MM.1S (cell line): ENCODE data around the gene NUP62.

Experiments used
- EZH2 ChIP-seq: fragments of 300-600 bp; sonication (generic); optimal IDR thresholded peaks from 2 replicates; pipeline ENCODE3; 2017; ENCODE audit warnings: low read depth, mild to moderate bottlenecking, antibody characterized with exemption, low read length, mixed read lengths
- EZH2phosphoT487 ChIP-seq: fragments of 300-600 bp; sonication (generic); IDR thresholded peaks from 2 replicates; pipeline ENCODE4 v1.6.1; 2018; ENCODE audit warnings: antibody characterized with exemption, low read length
- TF ChIP-seq, protein P1 (sequence below): fragments of 300-600 bp; sonication (generic); IDR thresholded peaks from 2 replicates; pipeline ENCODE4 v1.5.1; 2016; ENCODE audit warnings: antibody characterized with exemption, low read length, mixed read lengths

DNA sequence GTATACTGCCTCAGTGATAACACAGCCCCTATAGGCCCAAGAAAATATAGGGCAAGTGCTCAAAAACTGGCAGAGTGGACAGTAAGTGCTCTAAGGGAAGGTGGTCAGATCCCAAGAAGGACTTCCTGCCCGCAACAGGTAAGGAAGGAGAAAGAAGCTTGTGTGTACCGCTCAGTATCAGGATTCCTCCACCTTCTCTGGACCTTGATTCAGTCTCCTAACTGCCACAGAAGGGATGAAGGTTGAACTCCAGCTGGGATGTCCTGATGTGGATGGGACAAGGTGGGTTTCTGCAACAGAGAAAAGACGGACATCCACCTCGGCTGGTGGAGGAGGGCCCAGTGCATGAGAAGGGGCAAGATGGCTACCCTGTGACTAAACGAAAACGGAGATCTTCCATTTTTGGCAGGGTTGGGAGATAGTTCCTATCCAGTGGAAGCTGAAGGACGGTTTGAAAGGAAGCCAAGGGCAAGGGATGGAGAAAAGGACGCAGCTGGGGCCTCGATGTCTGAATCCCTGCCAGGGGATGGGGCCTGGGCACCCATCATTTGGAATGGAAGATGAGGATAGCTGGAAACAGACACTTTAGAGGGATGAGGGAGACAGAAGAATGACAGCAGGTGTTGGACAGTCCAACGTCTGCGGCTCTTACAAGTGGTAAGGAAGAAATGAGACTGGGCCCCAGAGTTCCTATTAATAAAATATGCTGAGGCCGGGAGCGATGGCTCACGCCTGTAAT is 1.6 kb downstream of the NUP62 start:
- TF ChIP-seq, protein P1, sequence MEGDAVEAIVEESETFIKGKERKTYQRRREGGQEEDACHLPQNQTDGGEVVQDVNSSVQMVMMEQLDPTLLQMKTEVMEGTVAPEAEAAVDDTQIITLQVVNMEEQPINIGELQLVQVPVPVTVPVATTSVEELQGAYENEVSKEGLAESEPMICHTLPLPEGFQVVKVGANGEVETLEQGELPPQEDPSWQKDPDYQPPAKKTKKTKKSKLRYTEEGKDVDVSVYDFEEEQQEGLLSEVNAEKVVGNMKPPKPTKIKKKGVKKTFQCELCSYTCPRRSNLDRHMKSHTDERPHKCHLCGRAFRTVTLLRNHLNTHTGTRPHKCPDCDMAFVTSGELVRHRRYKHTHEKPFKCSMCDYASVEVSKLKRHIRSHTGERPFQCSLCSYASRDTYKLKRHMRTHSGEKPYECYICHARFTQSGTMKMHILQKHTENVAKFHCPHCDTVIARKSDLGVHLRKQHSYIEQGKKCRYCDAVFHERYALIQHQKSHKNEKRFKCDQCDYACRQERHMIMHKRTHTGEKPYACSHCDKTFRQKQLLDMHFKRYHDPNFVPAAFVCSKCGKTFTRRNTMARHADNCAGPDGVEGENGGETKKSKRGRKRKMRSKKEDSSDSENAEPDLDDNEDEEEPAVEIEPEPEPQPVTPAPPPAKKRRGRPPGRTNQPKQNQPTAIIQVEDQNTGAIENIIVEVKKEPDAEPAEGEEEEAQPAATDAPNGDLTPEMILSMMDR = no peak
- TF ChIP-seq EZH2phosphoT487 (no peak), EZH2 (no peak)
